Germinal center (tissue), 1 donor: Measurements from ENCODE around the gene VIPR2.

Experiments used
- DNase-seq: peaks from one replicate; pipeline ENCODE4 v3.0.0; 2012; ENCODE audit warnings: mixed read lengths, low spot score

VIPR2 gene

GRCh38 chr7:159040912-159041711 is 103.6 kb downstream of the VIPR2 start:
- DNase-seq = no peak

- no peak for DNase-seq
Observed at GRCh38 chr7:159040146-159040545, 104.5 kb downstream of the VIPR2 start.

- DNase-seq = no peak
Observed at GRCh38 chr7:159039716-159040115, 105.0 kb downstream of the VIPR2 start.

GRCh38 chr7:159038066-159038465 is 106.6 kb downstream of the VIPR2 start:
- DNase-seq = no peak

GRCh38 chr7:159036916-159037605 is 107.6 kb downstream of the VIPR2 start:
- no peak for DNase-seq

GRCh38 chr7:159035571-159036073 is 109.0 kb downstream of the VIPR2 start:
- no peak for DNase-seq

- DNase-seq = no peak
Observed at GRCh38 chr7:159034988-159035387, 109.7 kb downstream of the VIPR2 start.

GRCh38 chr7:159034394-159034793 is 110.3 kb downstream of the VIPR2 start:
- no peak for DNase-seq

GRCh38 chr7:159033956-159034355 is 110.7 kb downstream of the VIPR2 start:
- DNase-seq = no peak

- DNase-seq = no peak
Observed at GRCh38 chr7:159033473-159033825, 111.2 kb downstream of the VIPR2 start.

- DNase-seq = no peak
Observed at GRCh38 chr7:159032753-159033472, 111.8 kb downstream of the VIPR2 start.

- DNase-seq = no peak
Observed at GRCh38 chr7:159032322-159032721, 112.3 kb downstream of the VIPR2 start.

GRCh38 chr7:159031750-159032149 is 112.9 kb downstream of the VIPR2 start:
- no peak for DNase-seq

GRCh38 chr7:159031135-159031701 is 113.4 kb downstream of the VIPR2 start:
- no peak for DNase-seq

- DNase-seq = no peak
Observed at GRCh38 chr7:159030490-159031134, 114.1 kb downstream of the VIPR2 start.

- DNase-seq = no peak
Observed at GRCh38 chr7:159028508-159029401, 115.9 kb downstream of the VIPR2 start.

- no peak for DNase-seq
Observed at GRCh38 chr7:159027789-159028507, 116.7 kb downstream of the VIPR2 start.

- no peak for DNase-seq
Observed at GRCh38 chr7:159027056-159027788, 117.4 kb downstream of the VIPR2 start.

- DNase-seq = no peak
Observed at GRCh38 chr7:159026271-159027055, 118.2 kb downstream of the VIPR2 start.
